HG03064 (cell line): ENCODE data around the gene SUCLA2.
"Not testable (repeated sequence)": the region's sequence is repeated elsewhere in the genome, so short reads cannot be mapped to it uniquely, and the experiment has no call there.

Source experiments
- ATAC-seq: cut with Tn5 transposase; IDR thresholded peaks from one replicate; pipeline ENCODE4 v1.9.1; 2021; ENCODE audit warnings: low read depth; ENCODE audit not compliant: unreplicated experiment

SUCLA2 gene

DNA sequence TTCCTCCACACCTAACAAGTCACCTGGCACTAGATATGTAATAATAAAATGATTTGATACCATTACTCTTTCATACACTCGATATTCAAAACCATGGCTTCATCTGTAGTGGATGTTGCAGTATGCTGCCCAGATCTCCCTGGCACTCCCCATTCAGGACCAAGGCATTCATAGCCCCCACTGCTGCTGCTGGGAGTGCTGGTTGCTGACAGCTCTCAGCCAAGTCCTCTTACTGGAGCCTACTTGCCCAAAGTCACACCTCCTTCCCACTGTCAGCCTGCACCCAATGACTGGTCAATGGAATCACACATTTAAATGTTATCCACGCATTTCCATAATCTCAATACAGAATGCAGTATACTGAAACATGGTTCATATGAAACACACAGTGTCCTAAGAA, 3.7 kb downstream of the SUCLA2 start:
- no peak for ATAC-seq

DNA sequence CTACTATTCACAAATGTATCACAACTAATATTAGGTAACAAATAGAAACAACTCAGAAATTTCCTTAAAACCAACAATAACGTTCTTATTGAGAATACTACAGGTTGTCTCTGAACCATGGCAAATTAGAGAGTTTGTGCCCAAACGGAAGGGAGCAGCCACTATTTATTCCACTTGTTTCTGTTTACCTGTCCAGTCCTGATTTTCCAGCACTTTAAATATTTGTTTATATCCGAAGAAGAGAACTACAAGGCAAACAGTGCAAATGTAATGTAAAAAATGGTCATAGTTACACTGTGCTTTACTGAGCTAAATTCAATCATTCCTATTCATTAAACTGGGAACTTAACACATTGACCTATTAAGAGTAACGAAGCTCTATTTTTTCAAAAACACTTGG, 9.2 kb downstream of the SUCLA2 start:
- ATAC-seq: no peak

DNA sequence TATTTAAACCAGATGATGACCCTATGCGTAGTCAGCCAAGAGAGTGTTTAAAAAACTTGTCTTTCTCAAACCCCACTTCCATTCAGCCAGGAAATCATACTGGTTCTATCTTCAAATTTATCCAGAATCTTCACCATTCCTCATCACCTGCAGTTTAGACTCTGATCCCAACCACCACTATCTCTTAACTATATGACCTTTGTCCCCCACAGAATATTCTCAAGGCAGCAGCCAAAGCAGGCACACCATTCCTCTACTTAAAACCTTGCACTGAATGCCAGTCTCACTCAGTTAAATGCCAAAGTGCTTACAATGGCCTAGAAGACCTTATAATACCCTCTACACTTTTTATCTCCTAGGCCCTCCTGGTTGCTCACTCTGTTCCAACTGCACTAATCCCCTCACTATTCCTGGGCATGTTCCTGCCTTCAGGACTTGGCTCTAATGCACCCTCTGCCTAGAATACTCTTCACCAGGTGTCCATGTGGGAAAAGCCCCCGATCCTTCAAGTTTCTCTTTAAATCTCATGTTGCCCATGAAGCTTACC, 10.1 kb downstream of the SUCLA2 start:
- no peak for ATAC-seq

DNA sequence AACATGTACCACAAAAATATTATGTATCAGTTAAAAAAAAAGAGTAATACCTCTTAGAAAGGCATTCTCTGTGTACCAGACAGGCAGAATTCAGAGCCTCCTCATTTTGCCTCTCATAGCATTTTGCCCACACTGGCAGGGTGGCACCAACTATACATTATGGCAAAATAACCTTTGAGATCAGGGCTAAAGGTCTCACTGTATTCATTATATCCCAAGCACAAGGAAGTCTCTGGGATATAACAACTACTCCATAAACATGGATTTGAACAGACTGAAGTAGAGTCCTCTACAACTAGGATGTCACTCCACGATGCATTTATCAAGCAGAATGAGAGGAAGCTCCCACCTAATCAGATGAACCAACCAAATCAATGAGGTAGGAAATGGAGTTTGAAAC, 10.6 kb downstream of the SUCLA2 start:
- ATAC-seq: no peak

DNA sequence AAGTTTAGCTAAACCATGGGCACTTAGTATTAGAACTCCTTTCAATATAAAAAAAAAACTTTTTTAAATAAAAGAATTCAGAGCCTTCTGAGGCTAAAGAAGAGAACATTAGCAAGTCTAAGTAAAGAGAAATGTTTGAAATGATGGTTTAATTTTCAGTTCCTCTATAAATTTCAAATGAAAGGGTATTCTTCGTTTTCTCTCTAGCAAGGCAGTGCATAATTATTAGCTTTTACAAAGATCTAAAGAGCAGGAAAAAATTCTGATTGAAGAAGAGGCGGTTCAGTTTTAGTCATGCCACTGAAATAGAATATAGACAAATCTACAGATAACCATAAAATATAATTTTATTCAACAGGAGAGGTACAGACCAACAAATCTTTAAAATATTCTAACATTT, 18.0 kb downstream of the SUCLA2 start:
- ATAC-seq: no peak

DNA sequence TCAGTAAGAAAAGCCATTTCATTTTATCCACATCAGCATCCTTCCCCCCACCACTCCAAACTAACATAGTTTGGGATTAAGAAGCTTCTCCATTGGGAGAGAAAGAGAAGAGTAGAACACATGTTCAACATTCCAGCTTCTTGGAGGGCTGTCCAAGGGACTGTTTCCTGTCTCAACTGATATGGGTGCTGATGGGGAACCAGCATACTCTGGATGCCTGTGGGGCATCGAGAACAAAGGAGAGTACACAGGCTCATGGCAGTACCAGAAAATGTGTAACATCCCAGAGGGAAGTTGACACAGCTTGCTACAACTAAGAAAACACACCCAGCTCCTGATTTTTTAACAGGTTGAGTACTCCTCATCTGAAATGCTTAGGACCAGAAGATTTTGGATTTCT, 24.7 kb downstream of the SUCLA2 start:
- no peak for ATAC-seq

DNA sequence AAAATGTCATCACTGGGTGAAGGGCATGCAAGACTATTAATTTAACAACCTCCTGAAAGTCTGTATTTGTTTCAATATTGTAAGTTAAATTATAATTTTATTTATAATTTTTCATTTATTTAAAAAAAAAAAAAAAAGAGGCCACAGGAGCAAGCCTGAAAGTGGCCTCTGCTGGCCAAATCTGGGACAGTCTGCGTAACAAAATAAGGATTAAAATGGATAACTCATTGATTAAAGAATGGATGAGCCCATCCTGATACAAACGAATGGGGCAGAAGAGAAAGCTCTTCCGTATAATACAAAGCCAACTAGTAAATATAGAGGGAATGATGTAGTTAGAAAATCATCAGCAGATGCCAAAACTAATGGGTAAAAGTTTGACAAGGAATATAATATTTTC, 36.2 kb downstream of the SUCLA2 start:
- ATAC-seq: no peak

DNA sequence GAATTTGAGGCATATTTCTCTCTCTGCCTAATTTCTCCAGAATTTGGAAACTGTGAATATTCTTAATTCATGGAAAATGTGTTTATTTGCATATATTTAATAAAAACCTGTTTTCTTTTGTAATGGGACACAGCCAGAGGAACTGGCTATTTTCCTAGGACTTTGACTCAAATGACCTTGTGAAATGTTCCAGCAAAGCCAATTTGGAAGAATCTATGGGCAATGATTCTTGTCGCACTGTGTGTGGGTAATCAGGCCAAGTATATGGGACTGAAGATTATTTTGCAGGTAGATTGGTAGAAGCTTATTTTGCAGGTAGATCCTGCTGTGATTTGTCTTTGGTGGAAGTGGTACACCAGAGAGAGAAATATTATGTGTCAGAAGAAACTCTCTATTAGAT, 38.8 kb downstream of the SUCLA2 start:
- no peak for ATAC-seq

DNA sequence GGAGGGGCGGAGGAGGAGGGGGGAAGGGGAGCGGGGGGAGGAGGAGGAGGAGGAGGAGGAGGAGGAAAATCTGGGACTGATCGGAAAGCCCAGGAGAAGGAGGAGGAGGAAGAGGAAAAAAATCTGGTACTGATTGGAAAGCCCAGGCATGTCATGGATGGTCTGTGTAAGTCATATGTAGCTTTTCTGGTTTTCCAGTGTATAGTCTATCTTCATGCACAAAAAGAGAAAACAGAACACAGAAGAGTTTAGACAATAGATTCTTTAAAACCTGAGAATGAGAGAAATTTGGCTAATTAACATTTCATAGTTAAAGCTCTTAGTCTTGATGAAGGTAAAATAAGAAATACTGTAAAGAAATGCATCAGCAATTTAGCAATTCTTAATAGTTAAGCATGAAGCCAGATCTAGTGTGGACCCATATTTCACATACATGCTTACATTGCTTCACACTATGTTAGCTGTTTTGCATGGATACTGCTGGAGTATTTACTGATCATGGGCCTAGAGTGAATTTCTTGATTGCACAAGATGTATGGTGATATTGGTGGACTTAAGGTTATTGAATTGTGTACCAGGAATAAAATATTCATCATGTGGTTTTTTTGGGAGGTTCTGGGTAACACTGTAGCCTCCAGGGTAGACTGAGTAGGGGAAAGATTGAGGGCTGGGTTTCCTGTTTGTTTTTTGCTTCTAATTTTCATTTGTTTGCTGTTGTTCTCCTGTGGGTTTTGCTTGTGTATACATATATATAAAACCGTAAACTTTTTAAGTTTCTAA, 41.4 kb downstream of the SUCLA2 start:
- ATAC-seq: no peak

DNA sequence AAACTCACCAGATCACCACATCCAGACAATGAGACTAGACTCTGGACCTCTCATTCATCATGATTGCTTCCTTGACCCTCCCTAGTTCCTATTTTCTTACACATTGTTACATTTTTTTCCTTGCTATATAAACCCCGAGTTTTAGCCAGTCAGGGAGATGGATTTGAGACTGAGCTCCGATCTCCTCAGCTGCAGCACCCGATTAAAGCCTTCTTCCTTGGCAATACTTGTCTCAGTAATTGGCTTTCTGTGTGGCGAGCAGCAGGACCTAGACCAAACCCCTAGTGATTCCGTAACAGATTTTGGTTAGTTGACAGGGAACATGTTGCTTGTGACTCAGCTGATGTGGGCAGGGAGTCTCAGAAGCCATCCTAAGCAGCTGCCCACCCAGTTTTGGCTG, 44.0 kb downstream of the SUCLA2 start:
- no peak for ATAC-seq

DNA sequence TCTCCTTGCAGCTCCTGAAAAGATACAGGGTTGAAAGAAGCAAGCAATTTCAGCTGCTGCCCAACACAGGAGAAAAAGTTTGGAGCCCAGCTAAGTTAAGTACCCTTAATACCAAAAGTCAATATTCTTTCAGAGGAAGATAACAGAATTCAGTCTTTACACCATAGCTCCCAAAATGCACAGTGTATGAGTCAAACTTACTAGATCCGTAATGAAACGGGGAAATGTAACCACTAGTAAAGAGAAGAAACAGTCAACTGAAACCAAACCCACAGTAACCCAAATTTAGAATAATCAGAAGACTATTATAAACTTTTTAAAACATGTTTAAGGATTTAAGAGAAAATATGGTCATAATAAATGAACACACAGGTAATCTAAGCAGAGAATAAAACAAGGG, 45.2 kb downstream of the SUCLA2 start:
- no peak for ATAC-seq

DNA sequence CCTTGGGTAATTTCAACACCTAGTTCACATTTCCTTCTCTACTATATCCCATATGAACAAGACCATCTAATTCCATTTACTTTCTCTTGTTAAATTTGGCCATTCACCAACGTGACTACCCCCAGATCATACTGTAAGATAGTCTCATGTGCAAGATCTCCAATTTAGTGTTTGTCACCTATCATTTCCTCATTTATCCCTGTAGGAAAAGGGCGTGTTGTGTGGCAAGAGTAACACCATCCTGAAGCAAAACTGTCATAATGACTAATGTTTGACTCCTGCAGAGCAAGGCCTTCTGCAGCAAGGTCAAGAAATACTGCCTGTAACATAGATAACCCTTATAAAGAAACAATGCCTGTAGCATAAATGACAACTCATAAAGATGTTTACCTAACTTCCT, 51.3 kb downstream of the SUCLA2 start:
- ATAC-seq: no peak

DNA sequence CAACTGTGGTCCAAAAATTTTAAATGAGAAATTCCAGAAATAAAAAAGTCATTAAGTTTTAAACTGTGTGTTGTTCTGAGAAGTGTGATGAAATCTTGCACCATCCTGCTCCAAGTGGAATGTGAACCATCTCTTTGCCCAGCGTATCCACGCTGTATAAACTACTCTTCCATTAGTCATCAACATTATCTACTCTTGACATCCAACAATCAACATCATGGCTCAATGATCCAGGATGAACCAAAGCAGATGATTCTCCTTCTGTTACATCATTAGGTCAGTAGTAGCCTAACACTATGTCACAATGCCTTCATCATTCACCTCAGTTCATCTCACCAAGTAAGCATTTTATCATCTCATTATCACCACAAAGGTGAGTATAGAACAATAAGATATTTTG, 55.3 kb downstream of the SUCLA2 start:
- no peak for ATAC-seq

DNA sequence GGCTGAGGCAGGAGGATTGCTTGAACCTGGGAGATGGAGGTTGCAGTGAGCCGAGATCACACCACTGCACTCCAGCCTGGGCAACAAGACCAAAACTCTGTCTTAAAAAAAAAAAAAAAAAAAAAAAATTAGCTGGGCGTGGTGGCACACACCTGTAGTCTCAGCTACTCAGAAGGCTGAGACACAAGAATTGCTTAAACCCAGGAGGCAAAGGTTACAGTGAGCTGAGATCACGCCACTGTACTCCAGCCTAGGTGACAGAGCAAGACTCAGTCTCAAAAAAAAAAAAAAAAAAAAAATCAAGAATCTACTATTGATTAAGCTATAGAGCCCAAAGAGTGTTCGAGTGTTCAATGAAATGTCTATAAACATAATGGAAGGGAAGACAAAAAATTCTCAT, 55.9 kb downstream of the SUCLA2 start:
- not testable (repeated sequence) for ATAC-seq

DNA sequence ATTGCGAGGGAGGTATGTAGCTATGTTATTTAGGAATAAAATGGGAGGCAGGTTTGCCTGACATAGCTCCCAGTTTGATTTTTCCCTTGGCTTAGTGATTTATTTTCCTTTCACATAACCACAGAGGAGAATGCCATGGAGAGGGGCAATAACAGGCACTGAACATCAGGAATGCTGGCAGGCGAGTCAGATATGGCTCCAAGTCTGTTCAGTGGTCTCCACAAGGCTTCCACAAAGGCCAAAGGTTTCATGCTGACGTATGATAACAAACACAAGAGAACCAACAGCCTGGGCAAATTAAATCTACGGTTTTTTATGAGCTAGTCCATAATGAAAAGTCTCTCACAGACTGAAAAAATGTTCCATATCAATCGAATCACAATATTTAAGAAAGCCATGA, 66.7 kb downstream of the SUCLA2 start:
- no peak for ATAC-seq

DNA sequence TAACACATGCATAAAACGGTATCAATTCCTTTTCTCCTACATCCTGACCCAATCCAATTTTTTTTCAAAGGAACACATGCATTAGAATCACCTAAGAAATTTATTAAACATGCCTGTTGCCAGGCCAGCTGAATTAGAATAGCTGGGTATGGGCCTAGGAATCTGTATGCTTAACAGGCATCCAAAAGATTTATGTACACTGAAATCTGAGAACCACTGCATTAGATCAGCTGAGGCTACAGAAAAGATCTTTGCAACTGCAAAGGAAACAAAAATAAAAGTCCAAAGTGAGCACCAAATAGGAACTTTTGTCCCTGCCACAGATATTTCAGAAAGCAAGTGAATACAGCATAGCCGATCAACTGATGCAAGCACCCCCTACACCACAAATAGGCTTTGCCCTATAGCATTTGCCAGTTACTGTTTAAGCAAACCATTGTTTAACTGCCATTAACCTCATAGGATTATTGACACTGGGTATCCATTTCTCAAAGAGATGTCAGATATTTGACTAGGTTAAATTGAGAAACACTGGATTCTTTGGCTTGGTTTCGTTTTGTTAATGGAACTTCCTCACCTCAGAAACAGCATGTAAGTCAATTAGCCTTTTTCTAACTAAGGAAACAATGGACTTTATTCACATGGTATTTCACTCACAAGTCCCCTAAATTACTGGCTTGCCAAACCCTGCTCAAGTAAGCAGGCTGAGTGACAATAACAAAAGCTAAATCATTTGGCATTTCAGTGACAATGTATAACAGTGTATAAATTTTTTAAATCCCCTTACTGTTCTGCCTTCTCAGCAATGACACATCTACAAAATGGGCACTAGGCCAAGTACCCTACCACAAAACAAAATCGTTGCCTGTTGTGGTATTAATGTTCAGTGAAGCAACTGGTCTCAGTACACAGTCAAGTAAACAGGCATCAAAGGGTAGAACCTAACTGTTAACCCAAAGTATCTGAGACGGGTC, 67.8 kb downstream of the SUCLA2 start:
- ATAC-seq: no peak

DNA sequence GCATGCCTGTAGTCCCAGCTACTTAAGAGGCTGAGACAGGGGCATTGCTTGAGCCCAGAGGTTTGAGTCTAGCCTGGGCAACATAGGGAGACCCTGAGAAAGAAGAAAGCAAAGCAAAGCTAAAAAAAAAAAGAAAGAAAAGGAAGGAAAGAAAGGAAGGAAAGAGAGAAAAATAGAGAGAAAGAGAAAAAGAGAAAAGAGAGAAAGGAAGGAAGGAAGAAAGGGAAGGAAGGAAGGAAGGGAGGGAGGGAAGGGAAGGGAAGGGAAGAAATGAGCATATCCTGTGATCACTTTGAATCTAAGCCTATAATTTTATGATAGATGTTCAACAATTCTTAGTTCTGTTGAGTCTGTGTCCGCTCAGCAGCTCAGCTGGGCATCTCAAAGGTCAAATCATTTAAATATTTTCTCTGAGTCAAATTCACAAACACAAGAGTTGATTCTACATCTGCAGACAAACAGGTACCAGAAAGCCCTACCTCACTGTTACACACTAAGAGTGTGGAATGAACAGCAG, 70.4 kb downstream of the SUCLA2 start:
- ATAC-seq: no peak

DNA sequence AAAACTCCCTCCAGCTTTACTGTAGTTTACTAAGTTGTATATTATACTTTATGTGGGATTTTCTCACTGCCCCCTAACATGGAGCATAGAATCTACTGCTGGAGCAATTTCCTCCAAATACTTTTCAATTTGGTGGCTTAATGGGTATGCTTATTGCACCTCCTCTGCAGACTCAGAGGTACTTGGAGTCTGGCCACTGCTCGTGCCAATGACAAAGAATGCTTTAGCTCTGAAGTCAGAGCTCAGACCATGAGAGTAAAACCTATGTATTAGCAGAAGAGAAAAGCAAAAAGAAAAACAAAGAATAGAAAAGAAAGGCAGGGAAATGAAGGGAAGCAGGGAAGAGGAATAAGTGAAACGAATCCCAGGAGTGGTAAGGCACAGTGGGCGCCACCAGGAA, 71.9 kb downstream of the SUCLA2 start:
- no peak for ATAC-seq

DNA sequence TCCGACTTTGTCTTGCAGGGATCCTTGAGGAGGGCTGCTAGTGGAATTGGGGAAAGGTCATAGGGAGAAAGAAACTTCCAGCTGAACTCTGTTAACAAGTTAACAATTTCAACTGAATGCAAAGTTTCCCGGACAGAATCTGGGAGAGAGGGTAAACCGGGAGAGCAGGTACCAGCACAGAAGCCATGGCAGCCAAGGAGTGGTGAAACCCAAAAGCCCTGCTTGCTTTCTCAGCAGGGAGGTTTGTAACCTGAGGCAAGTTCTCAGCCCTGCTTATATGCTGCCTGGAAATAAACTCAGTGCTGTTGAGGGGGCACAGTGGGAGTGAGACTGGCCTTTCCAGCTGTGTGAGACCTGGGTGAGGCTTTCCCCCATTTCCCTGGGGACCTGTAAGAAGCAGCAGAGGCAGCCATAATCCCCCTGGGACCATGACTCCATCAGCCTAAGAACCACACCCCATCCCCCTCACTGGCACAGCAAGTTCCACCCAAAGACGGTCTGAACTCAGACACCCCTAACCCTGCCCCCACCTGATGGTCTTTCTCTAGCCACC, 84.0 kb downstream of the SUCLA2 start:
- no peak for ATAC-seq

DNA sequence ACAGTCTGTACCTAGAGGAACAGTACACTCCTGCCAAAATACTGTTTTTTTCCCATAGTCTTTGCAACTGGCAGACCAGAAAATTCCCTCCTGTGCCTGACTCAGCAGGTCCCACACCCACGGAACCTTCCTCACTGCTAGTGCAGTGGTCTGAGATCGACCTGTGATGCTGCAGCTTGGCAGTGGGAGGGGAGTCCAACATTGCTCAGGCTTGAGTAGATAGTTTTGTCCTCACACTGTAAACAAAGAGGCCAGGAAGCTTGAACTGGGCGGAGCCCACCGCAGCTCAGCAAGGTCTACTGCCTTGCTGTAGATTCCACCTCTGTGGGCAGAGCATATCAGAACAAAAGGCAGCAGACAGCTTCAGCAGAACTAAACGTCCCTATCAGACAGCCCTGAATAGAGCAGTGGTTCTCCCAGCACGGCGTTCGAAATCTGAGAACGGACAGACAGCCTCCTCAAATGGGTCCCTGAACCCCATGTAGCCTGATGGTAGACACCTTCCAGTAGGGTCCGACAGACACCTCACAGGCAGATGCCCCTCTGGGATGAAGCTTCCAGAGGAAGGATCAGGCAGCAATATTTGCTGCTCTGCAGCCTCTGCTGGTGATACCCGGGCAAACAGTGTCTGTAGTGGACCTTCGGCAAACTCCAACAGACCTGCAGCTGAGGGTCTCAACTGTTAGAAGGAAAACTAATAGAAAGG, 92.7 kb downstream of the SUCLA2 start:
- no peak for ATAC-seq
